PC-9 (cell line): Measurements from ENCODE around the gene NRM.

Experiments used
- CTCF ChIP-seq: fragments of 200-600 bp; sonication (generic); conservative IDR thresholded peaks from 2 replicates; pipeline ENCODE4 v1.6.1; 2017; ENCODE audit warnings: mixed run types, antibody characterized with exemption, mild to moderate bottlenecking, moderate library complexity
- EZH2 ChIP-seq: fragments of 200-600 bp; sonication (generic); IDR thresholded peaks from 2 replicates; pipeline ENCODE4 v1.8.0; 2017; ENCODE audit warnings: antibody characterized with exemption, low read depth

DNA sequence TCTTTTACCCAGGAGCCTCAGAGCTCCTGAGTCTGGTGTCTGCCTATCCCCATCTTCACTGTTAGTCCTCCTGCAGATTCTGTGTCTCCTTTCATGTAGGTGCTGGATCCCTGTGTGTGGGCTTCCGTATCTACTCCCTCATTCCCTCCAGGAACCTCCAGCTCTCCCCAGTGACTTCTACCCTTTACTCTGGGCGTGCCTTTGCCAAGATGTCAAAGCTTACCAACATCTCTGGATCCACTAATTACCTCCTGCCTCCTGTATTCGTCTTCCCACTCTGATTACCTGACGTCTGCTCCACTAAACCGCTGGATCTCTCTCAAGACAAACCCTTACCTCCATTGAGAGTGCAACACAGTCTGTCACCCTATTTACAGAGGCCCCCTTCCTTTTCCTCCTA, 46.0 kb downstream of the NRM start:
- no peak for TF ChIP-seq CTCF
- TF ChIP-seq EZH2, result no peak
